ENCODE measurements around the gene LRCH3. TPM values are rescaled to one million over a fixed set of nuclear protein-coding genes. Genes with fewer than 3 reads are reported as not detected.

Gene LRCH3
- total and polyA plus RNA-seq, 2 of the 13 experiments (the other 11 are each of a cell fraction or from before 2014, with no cell fraction given) = 25.5 to 103 TPM

DNA sequence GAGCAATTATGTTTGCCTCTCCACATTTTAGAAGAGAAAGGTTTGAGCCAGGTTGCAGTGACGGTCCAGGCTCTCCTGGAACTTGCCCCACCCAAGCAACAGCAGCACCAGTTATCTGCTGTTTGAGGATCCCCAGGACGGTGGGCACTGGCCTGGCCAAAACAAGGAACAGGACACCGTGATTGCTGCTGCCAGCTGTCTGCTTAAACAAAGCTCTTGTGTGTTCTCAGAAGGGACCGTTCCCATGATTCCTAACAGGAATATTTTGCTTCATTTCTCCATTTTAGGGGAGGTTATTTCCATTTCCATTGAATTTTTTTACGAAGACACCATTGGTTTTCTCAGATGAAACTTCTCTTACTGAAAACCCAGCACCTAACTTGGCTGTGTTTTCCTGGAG, 92.5 kb downstream of the LRCH3 start:
- H3K4me1 ChIP-seq (ENCODE audit: insufficient read depth, low read length) = peaks cover 26% of the 10 kb centered on the region
- peaks cover 4 to 16% of the 10 kb centered on the region in 2 experiments; a peak in 4 of 5 replicates for H3K36me3 ChIP-seq (replicated peaks in 1 of 2; ENCODE audit: control insufficient read depth in 1 of 2, insufficient read depth in 2 of 2, low read length in 2 of 2)
- no peak overlapping the region for H3K4me2 ChIP-seq (ENCODE audit: low read depth, low read length)
- intact Hi-C loops (cut with micrococcal nuclease; ENCODE audit: unreplicated experiment) (no loop called here), in situ Hi-C loops (cut with HindIII; ENCODE audit: extremely low pct_ligation_motif_present, low pct_unique_long_range_greater_than_20kb) (no loop called here)
- H3K27ac ChIP-seq (ENCODE audit: extremely low read length, insufficient read depth, low read length) = no peak overlapping the region
- no peaks in the 10 kb centered on the region for H3K27me3 ChIP-seq (ENCODE audit: control insufficient read depth in 1 of 2, insufficient read depth in 2 of 2, low read length in 2 of 2)
- WGBS (ENCODE audit: low lambda C conversion rate) = 97% methylated on average over 5 of the region's 5 CpGs
- no peak for TF ChIP-seq MED13 (CRISPR knock-in tag; IDR thresholded peaks at IDR 0.05)
- no peak for TF ChIP-seq CHD2 (IDR thresholded peaks at IDR 0.05; ENCODE audit: low read depth, low read length)
- TF ChIP-seq ZNF644 (CRISPR knock-in tag; IDR thresholded peaks at IDR 0.05; ENCODE audit: low read depth) = no peak
- TF ChIP-seq ZNF343 (CRISPR knock-in tag; IDR thresholded peaks at IDR 0.05) = no peak
- TF ChIP-seq ZNF382 (CRISPR knock-in tag; IDR thresholded peaks at IDR 0.05; ENCODE audit: borderline replicate concordance) = no peak
- no peak for TF ChIP-seq ELF4 (CRISPR knock-in tag; IDR thresholded peaks at IDR 0.05; ENCODE audit: borderline replicate concordance)
- TF ChIP-seq ZNF33B (CRISPR knock-in tag; IDR thresholded peaks at IDR 0.05) = no peak
- TF ChIP-seq, protein P1, sequence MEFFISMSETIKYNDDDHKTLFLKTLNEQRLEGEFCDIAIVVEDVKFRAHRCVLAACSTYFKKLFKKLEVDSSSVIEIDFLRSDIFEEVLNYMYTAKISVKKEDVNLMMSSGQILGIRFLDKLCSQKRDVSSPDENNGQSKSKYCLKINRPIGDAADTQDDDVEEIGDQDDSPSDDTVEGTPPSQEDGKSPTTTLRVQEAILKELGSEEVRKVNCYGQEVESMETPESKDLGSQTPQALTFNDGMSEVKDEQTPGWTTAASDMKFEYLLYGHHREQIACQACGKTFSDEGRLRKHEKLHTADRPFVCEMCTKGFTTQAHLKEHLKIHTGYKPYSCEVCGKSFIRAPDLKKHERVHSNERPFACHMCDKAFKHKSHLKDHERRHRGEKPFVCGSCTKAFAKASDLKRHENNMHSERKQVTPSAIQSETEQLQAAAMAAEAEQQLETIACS (CRISPR knock-in tag; IDR thresholded peaks at IDR 0.05) = no peak
- TF ChIP-seq, protein P2, sequence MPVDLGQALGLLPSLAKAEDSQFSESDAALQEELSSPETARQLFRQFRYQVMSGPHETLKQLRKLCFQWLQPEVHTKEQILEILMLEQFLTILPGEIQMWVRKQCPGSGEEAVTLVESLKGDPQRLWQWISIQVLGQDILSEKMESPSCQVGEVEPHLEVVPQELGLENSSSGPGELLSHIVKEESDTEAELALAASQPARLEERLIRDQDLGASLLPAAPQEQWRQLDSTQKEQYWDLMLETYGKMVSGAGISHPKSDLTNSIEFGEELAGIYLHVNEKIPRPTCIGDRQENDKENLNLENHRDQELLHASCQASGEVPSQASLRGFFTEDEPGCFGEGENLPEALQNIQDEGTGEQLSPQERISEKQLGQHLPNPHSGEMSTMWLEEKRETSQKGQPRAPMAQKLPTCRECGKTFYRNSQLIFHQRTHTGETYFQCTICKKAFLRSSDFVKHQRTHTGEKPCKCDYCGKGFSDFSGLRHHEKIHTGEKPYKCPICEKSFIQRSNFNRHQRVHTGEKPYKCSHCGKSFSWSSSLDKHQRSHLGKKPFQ (CRISPR knock-in tag; IDR thresholded peaks at IDR 0.05; ENCODE audit: insufficient replicate concordance) = no peak
- TF ChIP-seq, protein P3, sequence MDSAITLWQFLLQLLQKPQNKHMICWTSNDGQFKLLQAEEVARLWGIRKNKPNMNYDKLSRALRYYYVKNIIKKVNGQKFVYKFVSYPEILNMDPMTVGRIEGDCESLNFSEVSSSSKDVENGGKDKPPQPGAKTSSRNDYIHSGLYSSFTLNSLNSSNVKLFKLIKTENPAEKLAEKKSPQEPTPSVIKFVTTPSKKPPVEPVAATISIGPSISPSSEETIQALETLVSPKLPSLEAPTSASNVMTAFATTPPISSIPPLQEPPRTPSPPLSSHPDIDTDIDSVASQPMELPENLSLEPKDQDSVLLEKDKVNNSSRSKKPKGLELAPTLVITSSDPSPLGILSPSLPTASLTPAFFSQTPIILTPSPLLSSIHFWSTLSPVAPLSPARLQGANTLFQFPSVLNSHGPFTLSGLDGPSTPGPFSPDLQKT (CRISPR knock-in tag; IDR thresholded peaks at IDR 0.05; ENCODE audit: borderline replicate concordance) = no peak
- TF ChIP-seq TCF7 (IDR thresholded peaks at IDR 0.05; ENCODE audit: low read depth) = no peak
- TF ChIP-seq PCBP1 (IDR thresholded peaks at IDR 0.05; ENCODE audit: borderline replicate concordance, low read depth, low read length) = no peak
- TF ChIP-seq ZNF263 (CRISPR knock-in tag; IDR thresholded peaks at IDR 0.05) = no peak
- TF ChIP-seq, protein P4, sequence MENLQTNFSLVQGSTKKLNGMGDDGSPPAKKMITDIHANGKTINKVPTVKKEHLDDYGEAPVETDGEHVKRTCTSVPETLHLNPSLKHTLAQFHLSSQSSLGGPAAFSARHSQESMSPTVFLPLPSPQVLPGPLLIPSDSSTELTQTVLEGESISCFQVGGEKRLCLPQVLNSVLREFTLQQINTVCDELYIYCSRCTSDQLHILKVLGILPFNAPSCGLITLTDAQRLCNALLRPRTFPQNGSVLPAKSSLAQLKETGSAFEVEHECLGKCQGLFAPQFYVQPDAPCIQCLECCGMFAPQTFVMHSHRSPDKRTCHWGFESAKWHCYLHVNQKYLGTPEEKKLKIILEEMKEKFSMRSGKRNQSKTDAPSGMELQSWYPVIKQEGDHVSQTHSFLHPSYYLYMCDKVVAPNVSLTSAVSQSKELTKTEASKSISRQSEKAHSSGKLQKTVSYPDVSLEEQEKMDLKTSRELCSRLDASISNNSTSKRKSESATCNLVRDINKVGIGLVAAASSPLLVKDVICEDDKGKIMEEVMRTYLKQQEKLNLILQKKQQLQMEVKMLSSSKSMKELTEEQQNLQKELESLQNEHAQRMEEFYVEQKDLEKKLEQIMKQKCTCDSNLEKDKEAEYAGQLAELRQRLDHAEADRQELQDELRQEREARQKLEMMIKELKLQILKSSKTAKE (CRISPR knock-in tag; IDR thresholded peaks at IDR 0.05; ENCODE audit: borderline replicate concordance) = no peak
- no peak for TF ChIP-seq NCOA5 (CRISPR knock-in tag; IDR thresholded peaks at IDR 0.05)
- H4K20me1 ChIP-seq (ENCODE audit: insufficient read depth, low read length) = peaks cover 23% of the 10 kb centered on the region; the same call in 1 of the 2 replicates
- ATAC-seq (no peak), FAIRE-seq (no peak), DNase-seq (ENCODE audit: low spot score) (no peak)
- ChIA-PET CTCF (ENCODE audit: low intra/inter-chr PET ratio, low total read pairs) (no interaction called here), POLR2A (no interaction called here)
- BruUV-seq (replicated peaks) = no TSS peak
- no peak overlapping the region for H3K9ac ChIP-seq (ENCODE audit: insufficient read depth, low read depth, low read length)
- no peaks in the 10 kb centered on the region for H3K9me3 ChIP-seq (ENCODE audit: low read length)
- no peak overlapping the region for H3K4me3 ChIP-seq (replicated peaks in 1 of 3; ENCODE audit: insufficient read depth in 1 of 3, low read depth in 2 of 3, low read length in 3 of 3)
- no peak overlapping the region for H2AFZ ChIP-seq (ENCODE audit: low read length)
- no peaks in the 10 kb centered on the region for H3K79me2 ChIP-seq (ENCODE audit: insufficient read depth, low read length)
